ENCODE data around the gene UBR1. TPM values are rescaled to one million over a fixed set of nuclear protein-coding genes. Genes with fewer than 3 reads are reported as not detected.
"Not testable (repeated sequence)": the region's sequence is repeated elsewhere in the genome, so short reads cannot be mapped to it uniquely, and the experiment has no call there.

The UBR1 gene
- total RNA-seq, 2 experiments from 2014 or later: 19.8 to 33.5 TPM

DNA sequence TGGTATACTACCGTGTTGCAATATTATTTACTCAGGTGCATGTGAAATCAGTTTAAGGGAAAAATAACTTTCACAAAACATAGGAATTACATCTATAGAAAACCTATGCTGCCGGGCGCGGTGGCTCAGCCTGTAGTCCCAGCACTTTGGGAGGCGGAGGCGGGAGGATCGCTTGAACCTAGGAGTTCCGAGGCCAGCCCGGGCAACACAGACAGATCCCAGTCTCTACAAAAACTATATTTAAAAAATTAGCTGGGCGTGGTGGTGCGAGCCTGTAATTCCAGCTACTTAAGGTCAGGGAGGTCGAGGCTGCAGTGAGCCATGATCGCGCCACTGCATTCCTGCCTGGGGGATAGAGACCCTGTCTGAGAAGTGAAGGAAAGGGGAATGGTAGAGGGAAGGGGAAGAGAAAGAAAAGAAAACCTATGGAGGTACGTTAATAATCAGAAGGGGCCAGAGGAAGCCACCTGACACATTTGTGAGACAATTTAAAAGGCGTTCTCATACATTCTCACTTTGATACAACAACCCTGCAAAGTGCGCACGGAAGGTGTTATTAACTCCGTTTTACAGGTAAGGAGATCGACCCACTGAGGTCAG, 27.1 kb upstream of the UBR1 start:
- ChIA-PET CTCF (ENCODE audit: unreplicated experiment) (interaction anchor here (0.6 kb wide), 1 partner anchor 230 kb away, joined by 3 read pairs; no protein-coding TSS in a partner anchor), POLR2A (interaction anchor here (1.0 kb wide), 1 partner anchor 223 kb away, joined by 6 read pairs; no protein-coding TSS in a partner anchor)
- peaks cover 20% of the 10 kb centered on the region for H3K4me1 ChIP-seq (ENCODE audit: insufficient read depth, low read length, poor library complexity, severe bottlenecking)
- peak overlapping the region; percentile 37 for H3K27ac ChIP-seq (ENCODE audit: low read depth, low read length, poor library complexity, severe bottlenecking)
- peaks cover 26% of the 10 kb centered on the region for H3K36me3 ChIP-seq (ENCODE audit: insufficient read depth, low read length)
- TF ChIP-seq, protein P1, sequence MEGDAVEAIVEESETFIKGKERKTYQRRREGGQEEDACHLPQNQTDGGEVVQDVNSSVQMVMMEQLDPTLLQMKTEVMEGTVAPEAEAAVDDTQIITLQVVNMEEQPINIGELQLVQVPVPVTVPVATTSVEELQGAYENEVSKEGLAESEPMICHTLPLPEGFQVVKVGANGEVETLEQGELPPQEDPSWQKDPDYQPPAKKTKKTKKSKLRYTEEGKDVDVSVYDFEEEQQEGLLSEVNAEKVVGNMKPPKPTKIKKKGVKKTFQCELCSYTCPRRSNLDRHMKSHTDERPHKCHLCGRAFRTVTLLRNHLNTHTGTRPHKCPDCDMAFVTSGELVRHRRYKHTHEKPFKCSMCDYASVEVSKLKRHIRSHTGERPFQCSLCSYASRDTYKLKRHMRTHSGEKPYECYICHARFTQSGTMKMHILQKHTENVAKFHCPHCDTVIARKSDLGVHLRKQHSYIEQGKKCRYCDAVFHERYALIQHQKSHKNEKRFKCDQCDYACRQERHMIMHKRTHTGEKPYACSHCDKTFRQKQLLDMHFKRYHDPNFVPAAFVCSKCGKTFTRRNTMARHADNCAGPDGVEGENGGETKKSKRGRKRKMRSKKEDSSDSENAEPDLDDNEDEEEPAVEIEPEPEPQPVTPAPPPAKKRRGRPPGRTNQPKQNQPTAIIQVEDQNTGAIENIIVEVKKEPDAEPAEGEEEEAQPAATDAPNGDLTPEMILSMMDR (conservative IDR thresholded peaks at IDR 0.05; ENCODE audit: low read length): no peak
- TF ChIP-seq EZH2phosphoT487 (IDR thresholded peaks at IDR 0.05; ENCODE audit: borderline replicate concordance, low read depth, low read length): no peak
- peaks cover 18% of the 10 kb centered on the region for H3K79me2 ChIP-seq (ENCODE audit: insufficient read depth, low read depth, low read length)
- H2AFZ ChIP-seq (ENCODE audit: low read length): peak overlapping the region; percentile 81
- peaks cover 9% of the 10 kb centered on the region for H4K20me1 ChIP-seq (ENCODE audit: insufficient read depth, low read length)
- H3K9me3 ChIP-seq (ENCODE audit: low read length): peaks cover 14% of the 10 kb centered on the region
- H3K4me3 ChIP-seq (ENCODE audit: low read depth, low read length, poor library complexity, severe bottlenecking): peak overlapping the region; percentile 96
- H3K4me2 ChIP-seq (ENCODE audit: low read length): peak overlapping the region; percentile 88
- no TSS peak for BruUV-seq (replicated peaks)
- DNase-seq (ENCODE audit: low spot score): no peak
- H3K9me2 ChIP-seq (ENCODE audit: insufficient read depth, low read length): no peaks in the 10 kb centered on the region
- intact Hi-C loops (cut with micrococcal nuclease; ENCODE audit: unreplicated experiment): loop anchor here (1.0 to 2.0 kb wide), 2 partner anchors 27 to 52 kb away; partner anchors contain the start of genes CCNDBP1 and UBR1

DNA sequence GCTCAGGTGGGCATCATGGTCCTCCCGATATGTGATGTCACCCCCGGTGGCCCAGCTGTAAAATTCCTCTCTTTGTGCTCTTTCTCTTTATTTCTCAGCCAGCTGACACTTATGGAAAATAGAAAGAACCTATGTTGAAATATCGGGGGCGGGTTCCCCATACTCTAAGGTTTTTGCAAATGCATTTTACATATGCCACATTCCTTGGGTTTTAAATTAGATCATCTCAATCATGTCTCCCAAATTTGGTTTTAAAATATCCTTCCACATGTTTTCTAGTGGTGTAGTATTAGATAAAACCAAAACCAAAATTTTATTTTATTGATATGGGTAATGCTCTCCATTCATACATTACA, 23.1 kb upstream of the UBR1 start:
- no peak for DNase-seq (ENCODE audit: low spot score)
- H3K4me3 ChIP-seq (ENCODE audit: low read depth, low read length, poor library complexity, severe bottlenecking): no peak overlapping the region
- no peaks in the 10 kb centered on the region for H4K20me1 ChIP-seq (ENCODE audit: insufficient read depth, low read length)
- POLR2A ChIA-PET: no interaction called here
- TF ChIP-seq EZH2phosphoT487 (IDR thresholded peaks at IDR 0.05; ENCODE audit: borderline replicate concordance, low read depth, low read length): no peak
- TF ChIP-seq, protein P1 (conservative IDR thresholded peaks at IDR 0.05; ENCODE audit: low read length): no peak
- H3K36me3 ChIP-seq (ENCODE audit: insufficient read depth, low read length): no peaks in the 10 kb centered on the region
- no peak overlapping the region for H3K27ac ChIP-seq (ENCODE audit: low read depth, low read length, poor library complexity, severe bottlenecking)
- H3K4me2 ChIP-seq (ENCODE audit: low read length): no peak overlapping the region
- H3K79me2 ChIP-seq (ENCODE audit: insufficient read depth, low read depth, low read length): peaks cover 2% of the 10 kb centered on the region; the same call in 1 of the 2 replicates
- H2AFZ ChIP-seq (ENCODE audit: low read length): no peak overlapping the region
- H3K4me1 ChIP-seq (ENCODE audit: insufficient read depth, low read length, poor library complexity, severe bottlenecking): peaks cover 9% of the 10 kb centered on the region
- CTCF ChIA-PET (ENCODE audit: unreplicated experiment): no interaction called here
- BruUV-seq (replicated peaks): no TSS peak
- intact Hi-C loops (cut with micrococcal nuclease; ENCODE audit: unreplicated experiment): no loop called here
- H3K9me3 ChIP-seq (ENCODE audit: low read length): peaks cover 16% of the 10 kb centered on the region
- H3K9me2 ChIP-seq (ENCODE audit: insufficient read depth, low read length): no peaks in the 10 kb centered on the region

DNA sequence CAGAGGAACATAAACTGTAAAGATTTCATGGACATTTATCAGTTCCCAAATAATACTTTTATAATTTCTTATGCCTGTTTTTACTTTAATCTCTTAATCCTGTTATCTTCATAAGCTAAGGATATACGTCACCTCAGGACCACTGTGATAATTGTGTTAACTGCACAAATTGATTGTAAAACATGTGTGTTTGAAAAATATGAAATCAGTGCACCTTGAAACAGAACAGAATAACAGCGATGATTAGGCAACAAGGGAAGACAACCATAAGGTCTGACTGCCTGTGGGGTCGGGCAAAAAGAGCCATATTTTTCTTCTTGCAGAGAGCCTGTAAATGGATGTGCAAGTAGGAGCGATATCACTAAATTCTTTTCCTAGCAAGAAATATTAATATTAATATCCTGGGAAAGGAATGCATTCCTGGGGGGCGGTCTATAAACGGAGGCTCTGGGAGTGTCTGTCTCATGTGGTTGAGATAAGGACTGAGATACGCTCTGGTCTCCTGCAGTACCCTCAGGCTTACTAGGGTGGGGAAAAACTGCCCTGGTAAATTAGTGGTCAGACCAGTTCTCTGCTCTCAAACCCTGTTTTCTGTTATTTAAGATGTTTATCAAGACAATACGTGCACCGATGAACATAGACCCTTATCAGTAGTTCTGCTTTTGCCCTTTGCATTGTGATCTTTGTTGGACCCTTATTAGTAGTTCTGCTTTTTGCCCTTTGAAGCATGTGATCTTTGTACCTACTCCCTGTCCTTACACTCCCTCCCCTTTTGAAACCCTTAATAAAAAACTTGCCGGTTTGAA, 22.5 kb upstream of the UBR1 start:
- DNase-seq (ENCODE audit: low spot score); H3K4me2 ChIP-seq (ENCODE audit: low read length); BruUV-seq (replicated peaks); H4K20me1 ChIP-seq (ENCODE audit: insufficient read depth, low read length); H3K36me3 ChIP-seq (ENCODE audit: insufficient read depth, low read length); H3K9me2 ChIP-seq (ENCODE audit: insufficient read depth, low read length); intact Hi-C loops (cut with micrococcal nuclease; ENCODE audit: unreplicated experiment); CTCF ChIA-PET (ENCODE audit: unreplicated experiment); H3K79me2 ChIP-seq (ENCODE audit: insufficient read depth, low read depth, low read length); H2AFZ ChIP-seq (ENCODE audit: low read length); H3K4me1 ChIP-seq (ENCODE audit: insufficient read depth, low read length, poor library complexity, severe bottlenecking); H3K27ac ChIP-seq (ENCODE audit: low read depth, low read length, poor library complexity, severe bottlenecking); H3K4me3 ChIP-seq (ENCODE audit: low read depth, low read length, poor library complexity, severe bottlenecking): not testable (repeated sequence)
- POLR2A ChIA-PET: interaction anchor here (0.7 kb wide), 1 partner anchor 381 kb away, joined by 3 read pairs; no protein-coding TSS in a partner anchor
- H3K9me3 ChIP-seq (ENCODE audit: low read length): peaks cover 16% of the 10 kb centered on the region

Data from OCI-LY7 (cell line).